ENCODE data around the gene GRB10.

- no peak for TF ChIP-seq PKNOX1 (IDR thresholded peaks at IDR 0.05)
- TF ChIP-seq ARNT (IDR thresholded peaks at IDR 0.05) = no peak
- TF ChIP-seq FOXM1 (IDR thresholded peaks at IDR 0.05; ENCODE audit: borderline replicate concordance) = no peak
- TF ChIP-seq FOXK2 (IDR thresholded peaks at IDR 0.05) = no peak
- TF ChIP-seq ELF4 (IDR thresholded peaks at IDR 0.05) = no peak
- no peak for TF ChIP-seq TARDBP (IDR thresholded peaks at IDR 0.05)
- TF ChIP-seq SP1 (IDR thresholded peaks at IDR 0.05) = no peak
- no peak for TF ChIP-seq HDGF (IDR thresholded peaks at IDR 0.05; ENCODE audit: borderline replicate concordance)
- TF ChIP-seq BHLHE40 (IDR thresholded peaks at IDR 0.05; ENCODE audit: borderline replicate concordance) = no peak
- TF ChIP-seq LEF1 (IDR thresholded peaks at IDR 0.05; ENCODE audit: borderline replicate concordance) = no peak
- TF ChIP-seq ZNF384 (IDR thresholded peaks at IDR 0.05) = no peak
These were observed 117.1 kb downstream of the GRB10 start for GRCh38 chr7:50665403-50666123.
